GM18868 (cell line): ENCODE measurements around the gene PTPRM.
"Not testable (repeated sequence)": the region's sequence is repeated elsewhere in the genome, so short reads cannot be mapped to it uniquely, and the experiment has no call there.

ENCODE experiments used
- ATAC-seq: cut with Tn5 transposase; IDR thresholded peaks from one replicate; pipeline ENCODE4 v1.9.1; 2021; ENCODE audit warnings: mild to moderate bottlenecking, moderate library complexity; ENCODE audit not compliant: unreplicated experiment

Gene PTPRM

DNA sequence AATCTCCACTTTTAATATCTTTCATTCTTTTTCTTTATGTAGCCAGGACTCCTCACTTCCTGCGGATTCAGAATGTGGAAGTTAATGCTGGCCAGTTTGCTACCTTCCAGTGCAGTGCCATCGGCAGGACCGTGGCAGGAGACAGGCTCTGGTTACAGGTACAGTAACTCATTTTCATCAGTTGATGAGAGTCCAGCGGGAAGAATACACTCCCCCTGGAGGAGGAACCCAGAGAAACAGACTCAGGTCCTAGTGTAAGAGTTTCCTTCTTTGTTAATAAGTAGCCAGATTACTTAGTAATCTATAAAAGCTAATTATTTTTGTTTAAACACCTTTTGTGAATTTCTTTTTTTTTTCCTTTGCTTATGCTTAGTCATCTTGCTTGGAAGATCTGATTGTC lies 359.4 kb downstream of the PTPRM start:
- ATAC-seq = no peak

DNA sequence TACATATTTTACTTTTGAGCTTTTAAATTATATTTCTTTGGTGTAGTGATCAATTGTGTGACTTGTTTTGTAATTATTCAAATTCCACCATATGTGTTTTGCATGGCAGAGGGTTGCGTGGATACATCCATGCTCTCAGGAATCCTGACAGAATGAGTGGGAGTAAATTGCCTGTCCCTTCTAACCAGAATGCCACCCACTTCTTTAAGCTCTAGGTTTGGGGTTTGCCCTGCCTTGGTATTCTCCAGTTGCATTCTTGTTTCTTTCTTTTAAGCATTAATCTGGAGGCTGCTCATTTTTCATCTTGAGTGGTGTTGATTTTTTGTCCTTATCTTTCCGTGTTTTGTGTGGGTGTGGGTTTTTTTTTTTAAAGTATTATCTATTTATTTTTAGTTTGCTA lies 360.0 kb downstream of the PTPRM start:
- ATAC-seq = no peak

DNA sequence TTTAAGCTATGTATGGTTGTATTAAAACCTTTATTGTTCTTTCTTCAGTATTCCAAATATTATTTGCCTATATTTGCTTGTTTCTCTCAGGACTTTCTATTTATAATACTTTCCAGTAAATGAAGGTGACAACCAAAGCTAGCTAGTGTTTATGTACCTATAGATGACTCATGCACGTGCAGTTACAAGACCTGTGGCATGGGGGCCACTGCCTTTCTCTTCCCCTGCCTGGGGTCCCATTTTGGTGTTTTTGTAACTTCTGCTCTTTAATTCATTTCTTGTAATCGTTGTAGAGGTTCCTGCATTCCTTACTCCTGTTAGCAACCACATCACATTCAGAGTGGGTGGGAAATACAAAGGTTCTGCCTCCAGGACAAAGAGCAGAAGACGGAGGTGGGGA lies 364.6 kb downstream of the PTPRM start:
- no peak for ATAC-seq

GRCh38 chr18:7937268-7937667 lies 370.2 kb downstream of the PTPRM start:
- ATAC-seq = no peak

DNA sequence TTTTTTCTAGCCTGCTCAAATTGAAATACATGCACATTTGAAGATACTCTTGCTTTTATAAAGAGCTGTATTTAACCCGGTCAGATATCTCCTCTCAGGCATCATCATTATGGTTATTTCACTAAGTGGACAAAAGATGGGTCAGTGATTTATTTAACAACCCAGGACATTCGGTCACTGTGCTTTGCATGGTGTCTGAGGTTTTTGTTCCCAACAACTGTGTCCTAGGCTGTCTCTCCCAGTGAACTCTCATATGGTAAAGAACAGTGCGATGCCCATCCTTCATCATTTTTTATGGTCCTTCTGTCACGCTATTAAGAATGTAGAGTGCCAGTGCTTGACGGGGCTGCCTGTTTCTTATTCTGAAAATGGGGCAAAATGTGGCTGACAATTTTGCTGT lies 372.4 kb downstream of the PTPRM start:
- no peak for ATAC-seq

DNA sequence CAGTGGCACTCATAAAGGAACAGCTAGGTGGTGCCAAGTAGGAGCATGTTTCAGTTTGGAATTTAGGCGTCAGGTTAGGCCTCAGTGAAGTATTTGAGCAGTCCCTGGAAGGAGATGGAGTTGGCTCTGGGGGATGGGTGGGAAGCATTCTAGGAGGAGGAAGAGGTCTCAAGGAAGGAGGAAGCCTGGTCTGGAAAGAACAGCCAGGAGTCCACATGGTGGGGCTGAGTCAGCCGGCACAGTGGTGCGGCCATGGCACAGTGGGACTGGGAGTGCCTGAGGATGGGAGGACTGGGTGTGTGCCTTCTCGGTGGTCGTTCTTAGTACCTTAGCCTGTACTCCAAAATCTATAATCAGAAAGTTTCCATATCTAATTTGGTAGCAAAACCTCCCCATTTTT lies 373.3 kb downstream of the PTPRM start:
- ATAC-seq = no peak

DNA sequence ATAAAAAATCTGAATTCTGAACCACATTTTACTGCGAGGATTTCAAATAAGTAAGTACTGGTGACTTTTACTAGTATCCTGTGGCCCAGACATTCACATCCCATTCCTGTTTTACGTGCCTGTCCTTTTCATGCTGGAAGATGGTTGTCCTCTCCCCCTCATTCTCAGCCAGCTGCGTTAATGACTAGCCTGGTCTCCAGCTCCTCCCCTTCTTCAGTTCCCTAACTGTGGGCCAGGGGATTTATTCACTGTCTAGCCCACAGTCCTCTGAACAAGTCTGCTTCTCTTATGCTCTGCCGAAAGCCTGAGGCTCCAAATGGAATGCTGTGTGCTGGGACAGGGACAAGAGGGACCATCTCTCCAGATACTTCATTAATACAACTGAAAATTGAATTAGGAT lies 373.9 kb downstream of the PTPRM start:
- no peak for ATAC-seq

- ATAC-seq = no peak
Measured at GRCh38 chr18:7941533-7941932, 374.4 kb downstream of the PTPRM start.

DNA sequence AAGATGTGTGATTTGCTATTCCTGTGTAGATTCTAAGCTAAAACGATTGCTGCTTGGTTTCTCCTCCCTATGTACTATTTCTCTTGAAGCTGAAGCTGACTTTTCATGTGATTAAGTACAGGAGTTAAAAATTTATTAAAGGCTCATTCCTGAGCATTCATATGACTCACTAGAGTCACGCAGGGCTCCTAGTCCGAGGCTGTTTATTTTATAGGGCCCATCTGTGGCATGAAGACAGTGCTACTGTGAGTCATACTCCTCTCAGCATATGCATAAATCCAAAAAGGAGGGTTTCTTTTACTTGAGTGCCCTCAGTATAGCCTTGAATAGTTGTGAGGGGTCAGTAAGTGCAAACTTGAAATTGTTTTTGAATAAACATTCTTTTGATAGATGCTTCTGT lies 378.8 kb downstream of the PTPRM start:
- ATAC-seq = no peak

GRCh38 chr18:7946734-7947377 lies 379.7 kb downstream of the PTPRM start:
- no peak for ATAC-seq

DNA sequence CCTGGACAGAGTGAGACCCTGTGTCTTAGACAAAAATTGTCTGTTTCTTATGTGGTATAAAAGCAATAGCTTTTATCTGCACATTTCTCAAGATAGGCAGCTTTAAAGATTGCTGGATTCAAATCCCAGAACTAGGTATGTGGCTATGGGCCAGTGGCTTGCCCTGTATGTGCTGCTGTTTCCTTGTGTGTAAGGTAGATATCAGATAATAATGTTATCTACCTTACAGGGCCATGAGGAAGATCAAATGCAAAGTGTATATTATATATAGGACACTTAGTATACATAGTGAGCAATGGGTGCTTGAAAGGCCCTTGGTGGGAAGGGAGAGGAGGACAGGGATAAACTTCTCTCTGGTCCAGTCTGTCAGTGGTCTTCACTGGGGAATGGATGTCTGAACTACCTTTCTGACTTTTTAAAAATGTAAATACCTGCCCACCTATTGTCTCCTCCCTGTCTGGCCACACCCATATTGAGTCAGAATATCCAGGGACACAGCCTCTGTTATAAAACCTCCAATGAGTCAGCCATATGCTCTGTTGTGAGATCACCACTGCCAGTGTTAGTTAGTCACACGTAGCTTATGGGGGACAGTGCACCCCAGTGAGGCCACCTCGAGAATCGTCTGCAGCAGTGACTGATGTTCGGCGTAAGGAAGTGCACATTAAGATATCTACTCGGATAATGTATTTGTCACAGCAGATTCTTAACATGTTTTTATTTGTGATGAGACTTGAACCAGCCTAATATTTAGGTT lies 383.4 kb downstream of the PTPRM start:
- ATAC-seq = no peak

- peak; percentile 90 for ATAC-seq
Measured at GRCh38 chr18:7953095-7953958, 386.2 kb downstream of the PTPRM start.

DNA sequence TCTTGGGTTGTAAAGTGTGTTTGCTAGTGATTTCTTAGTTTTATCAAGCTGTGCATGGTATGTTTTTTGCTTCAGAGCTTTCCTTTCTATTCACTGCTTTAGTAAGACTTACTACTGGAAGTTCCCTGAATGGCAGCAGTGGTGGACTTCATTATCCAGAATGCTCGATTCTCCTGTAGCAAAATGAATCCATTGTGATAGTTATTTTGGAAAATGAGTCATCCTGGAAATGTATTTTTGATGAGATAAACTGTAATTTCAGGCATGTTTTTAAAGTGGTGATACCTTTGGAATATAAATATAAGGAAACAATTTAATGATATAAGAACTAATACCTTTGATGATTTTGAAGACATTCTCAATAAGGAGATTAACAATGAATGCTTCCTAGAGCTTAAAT lies 387.1 kb downstream of the PTPRM start:
- no peak for ATAC-seq

GRCh38 chr18:7955175-7955574 lies 388.1 kb downstream of the PTPRM start:
- ATAC-seq = no peak

DNA sequence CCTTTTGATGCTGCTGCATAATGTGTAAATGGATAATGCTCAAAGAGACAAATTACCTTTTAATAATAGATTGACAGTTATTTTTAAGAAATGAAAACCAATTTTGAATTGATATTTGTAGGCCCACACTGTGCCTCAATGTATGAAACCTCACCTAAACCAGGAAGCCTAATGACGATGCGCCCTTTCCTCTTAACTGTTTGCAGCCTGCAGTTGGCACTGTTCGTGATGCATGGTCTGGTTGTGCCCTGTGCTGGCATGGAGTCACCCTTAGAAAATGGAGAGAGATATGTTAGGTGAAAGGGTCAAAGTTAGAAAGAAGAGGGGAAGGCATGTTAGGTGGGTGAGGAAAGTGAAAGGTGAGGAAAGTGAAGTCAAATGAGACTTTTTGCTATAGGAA lies 390.2 kb downstream of the PTPRM start:
- no peak for ATAC-seq

DNA sequence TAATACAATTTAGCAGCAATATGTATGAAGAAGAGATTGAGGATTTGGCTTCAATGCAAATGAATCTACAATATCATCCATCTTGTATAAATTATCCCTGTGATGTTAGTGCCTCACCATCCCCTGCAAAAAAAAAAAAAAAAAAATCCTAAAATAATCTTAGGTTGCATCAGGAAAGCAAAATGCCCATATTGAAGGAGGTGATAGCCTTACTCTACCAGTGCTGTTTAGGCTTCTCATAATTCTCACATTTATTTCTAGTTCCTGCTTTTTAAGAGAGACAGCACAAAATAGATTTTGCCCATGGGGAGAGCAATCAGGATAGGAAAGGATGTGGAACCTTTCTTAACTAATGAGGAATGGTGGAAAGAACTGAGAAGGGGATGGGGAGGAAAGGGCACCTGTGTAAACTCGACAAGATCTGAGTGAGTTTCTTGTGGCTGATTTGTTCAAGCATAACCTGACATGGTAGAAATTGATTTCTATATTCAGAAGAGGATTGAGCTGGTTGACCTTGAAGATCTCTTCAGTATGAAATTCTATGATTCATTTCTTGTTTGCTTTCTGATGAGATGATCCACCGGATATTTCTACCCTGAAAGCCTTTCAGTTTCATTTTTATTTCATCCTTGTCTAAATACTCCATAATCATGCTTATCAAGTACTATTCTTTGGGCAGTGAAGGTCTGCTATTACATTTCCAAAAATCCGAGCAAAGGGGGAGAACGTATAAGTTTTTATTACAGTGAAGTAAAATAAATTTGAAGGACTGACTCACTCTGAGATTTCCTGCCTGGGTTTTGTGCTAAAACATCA lies 391.2 kb downstream of the PTPRM start:
- peak; percentile 52 for ATAC-seq

DNA sequence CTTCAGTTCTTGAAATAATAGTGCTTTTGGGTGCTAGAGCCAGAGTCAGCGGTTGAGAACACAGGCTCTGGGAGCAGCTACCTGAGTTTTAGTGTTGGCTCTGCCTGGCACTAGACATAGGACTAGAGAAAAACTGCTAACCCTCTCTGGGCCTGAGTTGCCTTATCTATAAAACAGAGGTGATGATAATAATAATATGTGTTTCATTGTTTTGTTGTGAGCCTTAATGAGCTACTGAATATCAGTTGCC lies 391.7 kb downstream of the PTPRM start:
- peak; percentile 22 for ATAC-seq

- ATAC-seq = not testable (repeated sequence)
Measured at GRCh38 chr18:7966682-7967081, 399.6 kb downstream of the PTPRM start.

GRCh38 chr18:7974200-7974874 lies 407.2 kb downstream of the PTPRM start:
- ATAC-seq = no peak

DNA sequence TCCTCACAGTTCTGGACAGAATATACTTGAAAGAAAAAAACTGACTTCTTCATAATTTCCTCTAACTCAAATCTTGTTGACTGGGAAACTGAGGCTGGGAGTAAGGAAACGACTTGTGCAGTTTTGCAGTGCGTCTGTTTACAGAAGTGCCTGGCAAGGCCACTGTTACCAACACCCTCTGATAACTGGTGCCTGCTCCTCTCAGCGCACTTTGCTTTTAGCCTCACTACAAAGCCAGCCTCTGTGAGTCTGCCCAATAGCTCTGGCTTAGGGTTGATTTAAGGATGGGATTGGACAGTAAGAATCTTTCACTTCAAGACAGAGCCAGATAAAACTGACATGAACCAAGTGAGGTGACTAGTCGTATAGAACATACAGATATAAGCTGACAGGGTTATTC lies 410.8 kb downstream of the PTPRM start:
- ATAC-seq = no peak

- no peak for ATAC-seq
Measured at GRCh38 chr18:7978834-7979233, 411.7 kb downstream of the PTPRM start.
